GM12891 (cell line): ENCODE measurements around the gene MPZL2.

Experiments
- POLR2A ChIP-seq: IDR thresholded peaks from 2 replicates; pipeline ENCODE4 v1.6.1; 2011; ENCODE audit warnings: low read depth, low read length, control low read depth
- POLR2AphosphoS5 ChIP-seq: IDR thresholded peaks from 2 replicates; pipeline ENCODE4 v1.6.1; 2011; ENCODE audit warnings: low read depth, low read length, control low read depth
- SPI1 ChIP-seq: IDR thresholded peaks from 2 replicates; pipeline ENCODE4 v1.6.1; 2011; ENCODE audit warnings: low read depth, low read length, control low read depth
- TAF1 ChIP-seq: IDR thresholded peaks from 2 replicates; pipeline ENCODE4 v1.6.1; 2011; ENCODE audit warnings: low read depth, low read length, control low read depth

DNA sequence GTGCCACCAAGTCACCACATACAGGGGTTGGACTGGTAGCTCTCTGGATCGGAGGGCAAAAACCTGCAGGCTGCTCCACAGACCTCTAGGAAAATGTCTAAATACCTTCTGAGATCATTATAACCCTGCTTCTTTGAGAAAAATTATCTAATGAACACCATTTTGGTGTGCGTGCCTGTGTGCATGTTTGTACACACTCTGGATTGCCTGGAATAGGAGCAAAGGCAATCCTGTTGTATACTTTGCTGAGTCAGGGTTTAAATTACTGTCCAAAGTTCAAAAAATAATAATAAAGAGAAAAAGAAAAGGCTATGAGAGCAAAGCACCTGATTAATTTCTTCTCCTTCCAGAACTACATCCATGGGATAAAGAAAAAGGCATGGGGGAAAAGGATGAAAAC is 50.3 kb downstream of the MPZL2 start:
- TF ChIP-seq POLR2A (no peak), SPI1 (no peak), POLR2AphosphoS5 (no peak), TAF1 (no peak)
